HG03139 (cell line): ENCODE results near the gene RALGAPB.
A peak's percentile ranks its signal among the peaks of the same experiment; 100 is the strongest.
"Not testable (repeated sequence)": the region's sequence is repeated elsewhere in the genome, so short reads cannot be mapped to it uniquely, and the experiment has no call there.

Experiments
- ATAC-seq: cut with Tn5 transposase; IDR thresholded peaks from one replicate; pipeline ENCODE4 v1.9.1; 2021; ENCODE audit not compliant: unreplicated experiment

RALGAPB gene

DNA sequence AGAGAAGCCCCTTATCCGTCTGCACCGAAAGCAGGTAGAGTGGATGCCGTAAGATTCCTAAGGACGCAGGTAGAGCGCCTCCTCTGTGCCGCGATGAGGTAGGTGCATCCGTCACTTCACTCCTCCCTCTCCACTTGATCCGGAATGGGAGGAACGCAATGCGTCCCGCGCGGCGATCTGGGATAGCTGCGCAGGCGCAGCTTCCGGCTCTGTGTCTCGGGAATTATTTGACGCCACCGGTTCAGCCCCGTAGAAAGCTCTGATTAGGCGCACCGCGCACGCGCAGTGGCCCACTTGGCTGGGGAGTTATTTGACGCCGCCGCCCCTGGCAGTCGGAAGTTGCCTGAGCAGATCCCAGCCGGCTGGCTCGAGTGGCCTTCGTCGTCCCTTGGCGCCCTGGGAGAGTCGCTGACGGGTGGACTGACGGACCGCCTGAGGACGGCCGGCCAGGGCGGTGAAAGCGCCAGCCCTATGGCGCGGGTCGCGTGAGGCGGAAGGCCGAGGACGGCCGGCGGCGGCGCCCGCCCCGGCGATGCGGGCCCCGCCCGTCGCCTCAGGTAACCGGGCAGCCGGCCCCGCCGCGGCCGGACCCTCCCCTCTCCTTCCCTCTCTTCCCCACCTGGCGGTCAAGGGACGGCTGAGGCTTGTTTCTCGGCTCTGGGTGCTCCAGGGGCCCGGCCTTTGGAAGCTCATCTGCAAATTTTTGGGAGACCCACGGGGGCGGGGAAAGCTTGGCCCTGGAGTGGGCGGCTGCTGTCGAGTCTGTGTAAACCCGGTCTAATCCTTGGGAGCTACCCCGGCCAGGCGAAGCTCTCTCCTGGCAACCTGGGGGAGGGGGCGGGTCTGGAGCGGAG, at the start of gene RALGAPB:
Gene RALGAPB (plus strand): TSS at position 331 of the 854 bp plus-strand sequence. CDS start 15,590 bp downstream, outside the sequence.
- peak; percentile 95 for ATAC-seq

DNA sequence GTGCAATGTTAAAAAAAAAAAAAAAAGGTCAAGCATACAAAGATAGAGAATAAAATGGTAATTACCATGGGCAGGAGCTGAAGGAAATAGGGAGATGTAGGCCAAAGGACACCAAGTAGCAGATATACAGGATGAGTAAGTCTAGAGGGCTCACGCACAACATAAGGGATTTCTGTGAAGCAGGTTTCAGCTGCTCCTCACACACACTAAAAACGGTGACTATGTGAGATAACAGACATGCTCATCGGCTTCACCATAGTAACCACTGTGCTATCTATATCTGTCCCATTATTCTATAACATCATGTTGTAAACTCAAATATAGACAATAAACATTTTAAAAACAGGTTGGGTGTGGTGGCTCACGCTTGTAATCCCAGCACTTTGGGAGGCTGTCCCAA, 49.1 kb upstream of the RALGAPB start:
- ATAC-seq: no peak

- no peak for ATAC-seq
These were observed 48.2 kb upstream of the RALGAPB start for GRCh38 chr20:38424401-38424800.

DNA sequence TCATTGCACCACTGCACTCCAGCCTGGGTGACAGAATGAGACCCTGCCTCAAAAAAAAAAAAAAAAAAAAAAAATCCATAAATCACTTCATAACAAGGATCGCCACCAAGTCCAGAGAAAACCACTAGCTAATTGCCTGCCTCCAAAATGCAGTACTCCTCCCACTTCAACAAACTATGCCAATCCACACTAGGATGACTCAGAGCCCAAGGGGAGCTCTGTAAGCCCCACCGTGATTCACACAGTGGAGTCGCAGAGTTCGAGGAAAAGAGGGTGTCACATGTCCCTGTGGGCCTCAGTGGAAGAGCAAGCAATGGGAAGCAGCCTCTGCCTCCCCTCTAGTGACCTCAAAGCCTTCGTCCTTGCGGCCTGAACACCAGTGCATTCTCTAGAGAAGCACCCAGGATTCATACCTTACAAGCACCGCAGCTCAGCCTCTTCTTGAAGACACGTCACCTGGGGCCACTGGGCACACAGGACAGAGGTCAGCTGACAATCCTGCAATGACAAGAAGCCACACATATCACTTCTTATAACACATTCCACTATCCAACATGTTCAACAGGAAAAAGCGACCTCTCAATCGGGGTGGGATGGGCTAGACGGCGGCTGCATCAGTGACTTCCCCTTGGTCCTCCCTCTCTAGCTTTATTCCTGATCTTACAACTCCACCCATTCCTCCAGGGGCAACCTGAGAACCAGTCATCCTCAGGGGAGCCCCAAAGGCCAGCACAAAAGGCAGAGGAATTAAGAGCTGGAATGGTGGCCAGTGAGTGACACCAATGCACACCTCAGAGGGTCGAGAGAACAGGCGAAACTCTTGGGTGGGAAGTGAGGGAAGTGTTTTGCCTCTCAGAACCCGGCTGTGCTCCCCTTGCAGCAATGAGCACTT, 46.4 kb upstream of the RALGAPB start:
- ATAC-seq: no peak

DNA sequence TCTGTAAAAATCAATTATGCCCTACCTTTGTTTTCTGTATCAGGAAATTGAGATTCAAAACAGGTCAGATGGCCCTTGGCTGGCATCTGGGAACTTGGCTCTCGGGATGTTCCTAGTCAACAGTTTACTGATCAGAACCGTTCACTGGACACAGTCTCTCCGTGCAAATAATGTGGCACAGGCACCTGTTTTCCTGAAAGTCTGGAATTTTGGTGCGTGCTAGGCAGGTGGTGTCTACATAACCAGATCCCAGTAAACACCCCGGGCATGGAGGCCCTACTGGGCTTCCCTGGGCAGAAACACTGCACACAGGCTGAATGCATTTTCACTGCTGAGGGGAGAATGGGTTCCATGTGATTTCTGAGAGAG, 45.0 kb upstream of the RALGAPB start:
- ATAC-seq: no peak

DNA sequence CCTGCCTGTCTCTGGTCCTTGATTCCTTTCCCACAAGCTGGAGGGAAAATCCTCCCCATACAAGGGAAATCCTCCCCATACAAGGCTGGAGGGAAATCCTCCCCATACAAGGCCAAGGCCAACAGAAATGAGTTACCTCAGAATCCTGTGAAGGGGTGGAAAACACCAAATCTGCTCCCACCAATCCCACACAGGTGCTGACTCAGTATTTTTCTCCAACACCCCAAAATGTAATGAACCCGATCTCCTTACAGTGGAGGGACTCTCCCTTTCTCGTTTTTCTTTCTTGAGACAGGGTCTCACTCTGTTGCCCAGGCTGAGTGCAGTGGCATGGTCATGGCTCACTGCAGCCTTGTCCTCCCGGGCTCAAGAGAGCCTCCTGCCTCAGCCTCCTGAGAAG, 43.8 kb upstream of the RALGAPB start:
- ATAC-seq: no peak

DNA sequence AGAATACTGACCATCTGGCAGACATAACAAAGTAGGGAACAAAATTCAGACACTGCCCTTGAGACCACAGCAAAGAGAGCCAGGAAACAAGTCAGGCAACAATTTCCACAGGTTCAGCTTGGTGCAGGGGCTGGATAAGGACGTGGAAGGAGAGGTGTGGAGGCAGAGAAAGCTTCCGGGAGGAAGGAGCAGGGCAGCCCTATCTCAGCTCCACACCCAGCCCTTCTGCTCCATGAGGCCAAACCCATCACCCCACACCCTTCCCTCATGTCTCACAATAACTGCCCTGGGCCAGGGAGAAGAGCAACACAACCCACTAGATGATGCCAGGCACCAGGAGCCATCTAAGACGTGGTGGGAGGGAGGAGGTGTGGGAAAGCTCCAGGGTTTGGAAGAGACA, 43.3 kb upstream of the RALGAPB start:
- no peak for ATAC-seq

GRCh38 chr20:38430679-38431325, 41.8 kb upstream of the RALGAPB start:
- ATAC-seq: no peak

- ATAC-seq: no peak
These were observed 40.4 kb upstream of the RALGAPB start for GRCh38 chr20:38432292-38432691.

GRCh38 chr20:38432870-38433269, 39.8 kb upstream of the RALGAPB start:
- ATAC-seq: not testable (repeated sequence)

- ATAC-seq: no peak
These were observed 39.2 kb upstream of the RALGAPB start for GRCh38 chr20:38433304-38433972.

- no peak for ATAC-seq
These were observed 38.3 kb upstream of the RALGAPB start for GRCh38 chr20:38434301-38434741.

DNA sequence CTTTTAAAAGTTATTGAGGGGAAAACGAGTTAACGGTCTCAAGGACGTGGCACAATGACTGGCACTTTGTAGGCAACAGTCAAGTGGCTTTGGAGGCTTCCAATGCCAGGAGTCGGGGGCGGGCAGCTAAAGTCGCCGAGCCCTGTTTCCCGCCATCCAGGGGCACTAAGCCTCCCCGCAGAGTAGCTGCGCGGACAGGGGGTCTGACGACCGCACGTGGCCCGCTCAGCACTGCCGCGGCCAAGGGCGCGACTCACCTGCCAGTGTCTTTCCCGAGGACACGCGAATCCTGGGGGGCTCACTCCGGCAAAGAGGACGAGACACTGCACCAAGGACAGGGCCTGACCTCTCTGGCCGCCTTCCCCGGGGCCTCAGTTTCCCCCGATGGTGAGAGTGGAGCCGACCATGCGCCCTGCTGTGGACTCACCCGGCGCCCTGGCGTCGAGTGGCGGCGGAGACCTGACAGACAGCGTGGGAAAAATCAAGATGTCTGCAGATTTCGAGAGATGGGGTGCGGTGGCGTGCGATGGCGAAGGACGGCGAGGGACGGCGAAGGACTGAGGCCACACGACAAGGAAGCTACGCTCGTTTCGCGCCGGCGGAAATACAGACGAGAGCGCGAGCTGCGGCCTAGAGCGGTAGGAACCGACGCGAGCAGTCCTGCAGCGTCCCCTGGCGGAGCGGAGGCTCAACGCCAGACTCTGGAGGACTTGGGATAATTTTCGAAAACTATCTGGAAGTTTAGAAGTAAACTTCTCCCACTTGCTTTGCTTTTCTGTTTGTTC, 37.7 kb upstream of the RALGAPB start, which contains the start of gene SNHG17:
Gene SNHG17 (minus strand): TSS at position 559 of the 785 bp plus-strand sequence.
- no peak for ATAC-seq

DNA sequence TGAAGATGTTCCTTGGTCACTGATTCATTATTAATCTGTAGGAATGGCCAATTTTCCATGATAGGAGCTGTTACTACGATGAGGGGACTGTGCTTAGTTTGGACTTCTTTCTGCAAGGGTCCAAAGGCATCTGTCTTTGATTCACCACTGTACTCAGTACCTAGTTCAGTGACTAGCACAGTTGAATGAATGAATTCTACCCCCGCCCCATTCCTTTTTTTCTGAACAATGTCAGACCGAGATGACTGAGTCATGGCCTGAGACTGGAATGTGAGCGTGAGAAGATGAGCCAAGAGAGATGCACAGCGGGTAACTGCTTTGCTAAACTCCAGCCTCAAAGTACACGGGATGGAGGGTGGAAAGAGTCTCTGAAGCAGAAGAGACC, 37.1 kb upstream of the RALGAPB start:
- no peak for ATAC-seq

DNA sequence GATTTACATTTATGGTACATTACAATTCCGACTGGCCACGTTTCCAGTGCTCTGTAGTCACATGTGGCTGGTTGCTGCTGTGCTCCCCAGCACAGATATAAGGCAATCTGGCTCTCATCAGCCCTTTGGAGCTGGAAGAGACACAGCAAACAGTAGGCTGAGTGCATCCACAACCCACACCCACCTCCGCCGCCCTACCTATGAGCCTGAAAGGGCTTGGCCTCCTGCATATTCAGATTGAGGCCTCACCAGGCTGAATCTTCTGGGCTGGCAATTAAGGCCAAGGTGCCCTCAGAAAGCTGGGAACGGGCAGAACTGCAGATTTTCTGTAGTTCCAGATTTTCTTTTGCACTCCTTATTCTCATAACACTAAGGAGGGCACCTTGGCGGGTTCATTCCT, 34.8 kb upstream of the RALGAPB start:
- no peak for ATAC-seq

- ATAC-seq: not testable (repeated sequence)
These were observed 31.5 kb upstream of the RALGAPB start for GRCh38 chr20:38441110-38441509.

DNA sequence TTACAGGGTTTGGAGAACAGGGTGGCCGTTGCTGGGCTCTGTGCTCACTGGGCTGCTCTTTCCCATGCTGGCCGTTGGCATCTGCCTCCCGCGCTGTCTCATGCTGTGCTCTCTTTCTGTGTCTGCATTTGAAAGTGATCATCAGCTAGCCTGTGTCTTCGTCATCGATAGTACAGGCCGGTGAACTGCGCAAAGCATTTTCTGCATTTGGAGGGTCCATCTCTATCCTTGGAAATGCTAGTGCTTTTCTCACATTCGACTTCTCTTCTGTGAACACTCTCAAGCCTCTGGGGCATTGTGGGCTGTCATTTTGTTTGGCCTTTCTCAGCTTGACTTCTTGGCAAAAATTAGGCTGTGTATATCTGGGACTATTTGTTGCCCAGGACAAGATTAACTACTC, 30.7 kb upstream of the RALGAPB start:
- ATAC-seq: no peak

DNA sequence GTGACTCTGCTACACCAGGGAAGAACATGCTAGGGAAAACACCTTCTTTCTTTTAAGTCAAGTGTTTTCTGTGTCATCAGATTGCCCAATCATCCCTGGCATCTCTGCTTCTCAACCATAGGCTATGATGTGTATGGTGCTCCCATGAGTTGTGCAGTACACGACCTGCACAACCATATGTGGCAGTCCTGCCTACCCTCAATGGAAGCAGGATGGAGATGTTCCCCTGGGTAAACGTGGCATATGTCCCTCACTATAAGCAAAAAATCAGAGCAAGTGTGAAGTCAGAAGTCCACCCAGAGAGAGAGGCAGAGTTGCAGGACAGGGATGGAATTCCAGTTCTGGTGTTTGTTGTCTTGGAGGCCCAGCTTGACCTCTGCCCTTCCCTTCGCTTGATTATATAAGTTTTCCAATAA, 27.3 kb upstream of the RALGAPB start:
- ATAC-seq: no peak

- ATAC-seq: no peak
These were observed 26.7 kb upstream of the RALGAPB start for GRCh38 chr20:38445901-38446425.
